GM21576 (cell line): ENCODE results near the gene FGF14.

ENCODE experiments used
- ATAC-seq: cut with Tn5 transposase; IDR thresholded peaks from one replicate; pipeline ENCODE4 v1.9.1; 2021; ENCODE audit warnings: mild to moderate bottlenecking, moderate library complexity; ENCODE audit not compliant: unreplicated experiment

Gene FGF14

DNA sequence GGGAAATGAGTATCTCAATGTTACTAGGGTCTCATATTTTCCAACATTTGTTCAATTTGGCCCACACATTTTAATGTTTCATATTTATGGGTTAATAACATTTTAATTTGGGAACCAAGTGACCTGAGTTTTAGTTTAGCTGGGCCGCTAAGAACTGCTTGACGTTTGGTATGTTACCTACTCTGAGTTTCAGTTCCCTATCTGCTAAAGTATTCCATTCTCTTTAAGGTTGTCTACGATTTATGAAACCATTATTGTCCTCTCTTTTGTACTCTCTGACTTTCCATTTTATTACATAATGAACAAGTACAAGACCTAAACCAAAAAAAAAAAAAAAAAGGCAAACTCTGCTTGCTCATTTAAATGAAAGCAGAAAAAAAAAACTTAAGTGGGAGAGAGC, 89.9 kb downstream of the FGF14 start:
- ATAC-seq = peak; percentile 89

DNA sequence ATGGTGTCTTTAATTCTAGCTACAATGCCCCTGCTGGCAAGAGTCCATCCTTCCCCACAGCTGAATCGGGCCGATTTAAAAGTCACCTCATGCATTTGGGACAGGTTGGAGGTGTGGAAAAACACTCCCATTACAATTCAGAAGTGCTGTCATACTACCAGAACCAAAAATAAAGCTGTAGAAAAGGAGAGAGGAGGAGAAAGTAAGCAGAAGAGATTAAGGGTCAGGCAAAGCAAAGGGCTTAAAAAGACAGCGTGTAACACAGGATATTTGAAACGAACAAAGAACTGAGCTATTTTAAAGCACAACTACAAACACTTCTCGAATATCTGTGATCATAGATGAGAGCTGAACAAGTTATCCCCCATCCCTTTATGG, 90.4 kb downstream of the FGF14 start:
- ATAC-seq = no peak

DNA sequence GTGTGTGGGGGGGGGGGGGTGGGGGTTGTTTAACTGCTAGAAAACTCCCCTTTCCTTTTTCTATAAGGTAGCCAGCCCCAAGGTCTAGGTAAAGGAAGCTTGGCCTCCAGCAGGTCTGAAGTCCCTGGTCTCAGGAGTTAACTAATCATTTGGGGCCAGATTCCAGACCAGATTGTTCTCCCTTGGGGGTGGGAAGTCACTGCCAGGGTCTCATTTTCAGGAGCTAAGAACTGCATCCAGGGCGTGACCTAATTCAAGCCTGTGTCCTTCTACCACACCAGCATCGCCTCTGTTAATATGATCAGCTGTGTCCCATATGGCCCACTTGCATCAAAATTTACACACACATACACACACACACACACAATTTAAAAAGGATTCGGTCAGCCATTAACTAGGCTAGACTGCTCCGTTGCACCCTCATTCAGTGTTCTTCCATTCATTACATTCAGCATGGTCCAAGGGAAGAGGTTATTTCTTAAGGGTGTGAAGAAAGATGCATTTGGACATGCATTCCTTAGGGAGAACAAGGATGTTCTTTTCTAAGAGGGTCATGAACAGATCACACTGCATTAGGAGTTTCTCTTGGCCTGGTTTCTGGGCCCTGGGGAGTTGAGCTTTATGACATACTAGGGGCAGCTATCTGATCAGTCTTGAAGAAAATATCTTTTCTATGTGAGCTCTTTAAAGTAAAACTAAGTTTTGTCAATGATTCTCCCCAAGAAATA, 91.0 kb downstream of the FGF14 start:
- ATAC-seq = no peak

DNA sequence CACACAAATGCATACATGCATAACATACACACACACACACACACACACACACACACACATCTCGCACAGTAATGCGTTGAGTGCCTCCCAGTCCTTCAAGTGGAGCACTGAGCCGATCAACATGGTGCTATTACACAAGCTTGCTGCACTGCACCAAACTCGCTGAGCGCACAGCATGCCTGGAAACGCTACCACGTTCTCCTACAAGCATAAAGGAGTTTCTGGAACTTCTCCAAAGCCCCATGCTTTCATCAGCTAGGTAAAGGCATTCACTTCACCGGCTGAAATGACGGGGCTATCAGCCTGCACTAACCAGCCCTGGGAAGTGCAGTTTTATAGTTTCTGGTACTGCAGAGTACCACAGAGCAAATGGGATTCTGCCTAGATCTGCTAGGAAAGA, 92.7 kb downstream of the FGF14 start:
- no peak for ATAC-seq

DNA sequence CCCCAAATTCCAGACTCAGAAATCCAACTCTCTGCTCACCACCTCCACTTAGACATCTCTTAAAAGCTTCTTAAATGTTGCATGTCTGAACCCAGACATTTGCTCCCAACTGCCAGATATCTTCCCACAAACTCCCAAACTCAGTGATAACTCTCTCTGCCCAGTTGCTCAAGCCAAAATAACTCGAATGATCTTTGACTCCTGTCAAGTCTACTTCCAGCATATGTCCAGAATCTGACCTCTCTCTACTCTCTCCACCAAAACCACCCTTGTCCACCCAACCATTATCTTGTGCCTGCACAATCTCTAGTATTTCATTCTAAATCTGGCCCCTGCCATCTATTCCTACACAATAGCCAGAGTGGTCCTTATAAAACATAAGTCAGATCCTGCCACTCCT, 99.3 kb downstream of the FGF14 start:
- no peak for ATAC-seq

DNA sequence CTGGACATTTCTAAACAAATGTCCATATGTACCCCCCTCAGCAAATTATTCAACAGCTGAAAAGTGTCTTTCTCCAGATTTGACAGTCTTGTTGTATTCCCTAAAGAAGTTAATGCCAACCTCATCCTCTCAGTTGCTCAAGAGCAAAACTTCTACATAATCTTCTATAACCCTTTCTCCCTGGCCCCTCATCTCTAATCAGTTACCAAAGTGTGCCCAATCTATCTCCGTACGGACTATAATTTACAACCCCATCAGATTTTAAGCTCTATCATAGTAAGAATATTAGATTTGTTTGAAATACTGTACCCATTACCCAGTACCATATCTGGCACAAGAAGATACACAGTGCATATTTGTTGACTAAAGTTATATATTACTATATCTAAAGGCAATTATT, 101.5 kb downstream of the FGF14 start:
- no peak for ATAC-seq

DNA sequence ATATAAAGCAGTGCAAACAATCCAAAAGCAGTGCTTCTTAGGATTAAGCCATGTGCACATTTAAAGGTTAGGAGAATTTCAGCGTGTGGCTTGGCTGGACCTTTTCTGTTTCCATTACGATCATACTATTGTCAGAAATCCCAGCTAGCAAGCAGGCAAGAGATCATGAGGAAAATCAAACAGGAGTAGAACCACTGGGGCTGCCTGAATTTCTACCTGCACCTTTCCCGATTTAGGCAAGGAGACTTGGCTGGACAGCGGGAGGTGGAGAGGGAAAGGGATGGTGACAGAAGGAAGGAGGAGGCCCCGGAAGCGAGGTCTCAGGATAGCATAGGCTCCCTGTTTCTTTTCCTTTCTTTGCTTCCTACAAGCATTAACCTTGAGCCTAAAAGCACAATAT, 102.5 kb downstream of the FGF14 start:
- ATAC-seq = no peak

DNA sequence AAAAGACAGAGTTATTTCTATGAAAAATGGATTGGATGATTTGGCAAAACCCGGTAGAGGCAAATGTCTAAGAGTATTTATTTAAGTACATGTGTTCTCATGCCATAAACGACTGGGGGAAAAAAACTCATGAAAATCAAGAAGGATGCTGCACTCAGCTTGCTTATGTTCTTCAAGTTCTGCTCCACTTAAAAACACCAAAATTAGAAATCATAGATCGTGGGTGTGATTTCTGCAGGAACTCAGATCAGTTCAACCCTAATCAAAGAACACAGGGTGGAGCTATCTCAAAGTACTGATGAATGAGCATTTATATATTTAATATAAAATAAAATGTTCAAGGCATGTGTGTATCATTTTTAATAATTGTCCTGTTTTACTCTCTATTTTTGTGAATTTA, 103.8 kb downstream of the FGF14 start:
- no peak for ATAC-seq

DNA sequence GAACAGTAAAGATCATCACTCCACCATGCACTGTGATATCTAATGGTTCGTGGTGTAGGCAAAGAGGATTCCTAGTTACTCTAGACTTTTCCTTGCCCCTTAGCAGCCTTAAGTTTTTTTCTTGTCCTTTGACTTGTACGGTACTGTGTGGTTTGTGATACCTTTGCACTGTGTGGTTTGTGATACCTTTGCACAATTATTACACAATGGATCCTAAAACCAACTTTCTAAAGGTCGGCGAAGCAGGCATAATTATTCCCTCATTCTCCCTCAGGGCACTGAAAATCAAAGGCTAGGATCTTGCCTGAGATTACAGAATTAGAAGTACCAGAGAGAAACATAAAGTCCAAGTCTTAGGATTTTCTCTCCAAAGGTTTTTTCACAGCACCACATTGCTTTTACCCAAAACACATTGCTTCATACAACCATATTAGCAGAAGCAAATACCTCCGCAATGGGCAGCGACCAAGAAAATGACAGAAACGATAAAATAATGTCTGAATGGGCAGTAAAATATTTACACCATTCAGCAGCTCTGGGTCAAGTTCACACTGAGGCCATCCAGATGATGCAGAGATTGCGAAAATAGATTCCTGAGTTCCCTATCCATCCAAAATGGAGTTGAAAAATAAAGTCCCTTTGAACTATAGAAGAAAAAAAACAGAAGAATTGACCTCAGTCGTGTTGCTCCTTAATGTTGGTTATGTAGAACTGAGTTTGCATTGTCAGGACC, 106.4 kb downstream of the FGF14 start:
- ATAC-seq = no peak

DNA sequence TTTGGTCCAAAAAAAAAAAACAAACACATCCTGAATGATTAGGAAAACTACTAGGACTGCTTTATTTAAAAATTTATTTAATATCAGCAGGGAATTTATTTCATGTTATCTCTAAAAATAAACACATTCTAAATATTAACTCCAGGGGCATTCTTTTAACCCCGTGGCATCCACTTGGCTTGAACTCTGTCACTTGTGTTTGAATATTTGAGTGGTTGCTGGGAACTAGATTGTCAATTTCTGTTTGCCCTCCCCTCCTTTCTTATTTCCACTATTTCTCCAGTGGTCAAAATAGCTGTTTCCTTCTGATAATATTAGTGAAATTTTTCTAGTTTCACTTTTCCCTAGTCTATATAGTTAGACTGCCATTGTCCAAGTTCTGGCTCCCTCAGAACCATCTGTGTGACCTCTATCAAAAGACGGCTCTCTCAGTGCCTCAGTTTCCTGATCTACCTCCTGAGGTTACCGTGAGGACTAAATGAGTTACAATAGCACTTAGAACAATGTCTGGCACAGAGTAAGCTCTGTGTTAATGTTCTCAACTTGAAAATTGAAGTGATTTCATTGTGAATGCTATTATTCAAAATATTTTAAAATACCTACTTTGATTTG, 107.3 kb downstream of the FGF14 start:
- no peak for ATAC-seq

DNA sequence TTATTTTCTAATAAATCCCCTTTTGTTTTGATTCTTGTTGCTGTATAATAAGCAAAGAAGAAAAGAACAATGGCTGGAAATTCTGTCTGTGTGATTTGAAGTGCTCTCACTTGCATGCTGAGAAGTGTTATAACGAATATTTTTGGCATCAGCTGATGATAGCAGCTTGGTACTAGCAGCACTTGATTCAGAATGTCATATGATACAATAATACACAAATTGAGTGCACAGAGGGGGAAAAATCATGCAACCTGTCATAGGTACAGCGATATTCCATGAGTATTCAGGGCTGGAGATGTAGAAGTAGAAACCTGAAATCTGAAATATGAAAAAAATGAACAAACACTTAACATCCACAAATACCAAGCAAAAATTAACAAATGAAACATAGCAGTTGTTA, 108.1 kb downstream of the FGF14 start:
- no peak for ATAC-seq

DNA sequence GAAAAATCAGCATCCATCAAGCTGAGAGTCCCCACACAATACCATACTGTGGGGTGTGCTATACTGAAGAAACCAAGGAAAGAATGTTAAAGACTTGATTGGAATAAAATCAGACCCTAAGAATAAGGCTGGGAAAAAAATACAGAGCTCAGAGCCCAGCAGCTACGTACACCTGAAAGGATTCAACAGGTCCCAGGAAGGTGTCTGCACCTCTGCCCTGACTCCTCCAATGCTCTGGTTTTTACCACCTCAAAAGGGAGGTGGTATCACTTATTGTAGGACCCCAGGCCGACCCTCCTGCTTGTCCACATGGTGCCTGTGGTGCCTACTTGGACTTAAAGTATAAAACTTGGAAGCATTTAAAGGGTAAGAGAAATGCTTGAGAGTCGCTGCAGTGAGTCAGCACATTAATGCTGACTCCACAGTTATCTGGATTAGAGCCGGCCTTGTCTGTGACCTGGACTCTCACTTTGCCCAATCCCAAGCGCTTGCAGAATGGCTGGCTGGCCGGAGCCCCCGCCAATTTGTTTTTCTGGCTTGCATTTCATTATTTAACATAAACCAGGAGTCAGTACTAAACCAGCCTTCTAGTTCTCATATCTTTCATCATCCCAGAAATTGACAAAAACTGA, 110.1 kb downstream of the FGF14 start:
- ATAC-seq = no peak

DNA sequence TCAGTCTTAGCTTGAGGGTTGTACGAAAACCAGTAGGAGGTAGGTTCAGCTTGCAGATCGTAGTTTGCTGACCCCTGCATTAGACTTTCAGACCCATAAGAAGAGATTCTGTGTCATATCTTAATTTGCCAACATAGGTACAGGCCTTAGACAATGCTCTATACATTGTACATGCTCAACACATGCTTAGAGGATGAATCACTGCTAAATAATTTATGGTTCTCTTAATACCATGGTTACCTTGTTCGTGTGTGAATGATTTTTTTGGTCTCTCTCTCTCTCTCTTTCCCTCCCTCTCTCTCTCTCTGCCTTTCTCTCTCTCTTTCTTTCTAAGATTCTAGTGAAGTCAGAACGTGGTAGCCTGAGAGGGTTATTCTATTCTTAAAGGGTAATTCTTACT, 112.2 kb downstream of the FGF14 start:
- no peak for ATAC-seq

DNA sequence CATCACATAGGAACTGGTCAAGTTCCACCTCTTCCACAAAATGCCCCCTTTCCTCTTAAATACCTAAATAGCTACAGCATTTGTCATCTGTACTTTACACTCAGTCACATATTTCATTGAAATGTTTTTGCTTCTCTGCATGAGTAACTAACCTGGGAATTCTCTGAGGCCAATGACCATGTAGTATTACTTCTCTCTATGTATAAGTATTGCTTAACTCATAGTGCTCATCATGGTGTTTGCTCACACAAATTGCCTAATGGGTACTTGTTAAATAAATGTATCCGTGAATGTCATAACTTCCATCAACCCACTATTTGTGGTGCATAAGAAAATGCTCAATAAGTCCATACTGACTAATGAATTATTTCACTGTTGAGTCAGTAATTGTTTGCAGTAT, 115.5 kb downstream of the FGF14 start:
- ATAC-seq = no peak

DNA sequence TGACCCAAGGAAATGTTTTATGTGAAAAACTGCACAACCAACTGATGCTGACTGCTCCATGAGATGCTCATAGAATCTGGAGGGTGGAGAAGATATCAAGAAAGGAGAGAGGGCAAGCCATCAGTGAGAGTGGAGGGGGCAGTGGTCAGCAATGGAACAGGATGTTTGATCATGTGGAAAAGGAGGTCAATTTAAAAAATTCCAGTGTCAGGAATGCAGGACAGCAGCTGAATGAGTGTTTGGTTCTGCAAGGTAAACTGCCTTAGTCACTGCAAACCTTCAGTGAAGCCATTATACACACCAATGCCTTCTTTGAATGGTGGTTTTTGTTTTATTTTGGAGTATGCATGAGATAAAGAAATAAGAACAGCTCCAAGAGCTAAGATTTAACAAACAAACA, 121.5 kb downstream of the FGF14 start:
- no peak for ATAC-seq

DNA sequence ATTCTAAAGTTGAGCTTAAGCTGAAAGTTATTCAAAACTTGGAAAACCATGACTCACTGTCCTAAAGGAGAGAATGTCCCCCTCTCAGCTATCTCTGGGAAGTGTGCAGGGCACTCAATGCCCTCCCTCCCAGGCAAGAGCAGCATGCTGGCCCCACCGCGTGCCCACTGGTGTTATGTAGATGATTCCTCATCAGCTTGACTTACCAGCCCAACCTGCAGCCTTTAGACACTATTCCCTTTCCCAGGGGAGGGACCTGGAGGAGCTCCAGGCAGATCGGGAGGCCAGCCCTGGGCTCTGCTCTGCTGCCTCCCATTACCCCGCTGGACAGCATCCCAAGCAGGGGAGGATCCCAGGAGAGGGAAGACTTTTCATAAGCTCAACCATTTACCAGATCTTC, 124.6 kb downstream of the FGF14 start:
- ATAC-seq = no peak

DNA sequence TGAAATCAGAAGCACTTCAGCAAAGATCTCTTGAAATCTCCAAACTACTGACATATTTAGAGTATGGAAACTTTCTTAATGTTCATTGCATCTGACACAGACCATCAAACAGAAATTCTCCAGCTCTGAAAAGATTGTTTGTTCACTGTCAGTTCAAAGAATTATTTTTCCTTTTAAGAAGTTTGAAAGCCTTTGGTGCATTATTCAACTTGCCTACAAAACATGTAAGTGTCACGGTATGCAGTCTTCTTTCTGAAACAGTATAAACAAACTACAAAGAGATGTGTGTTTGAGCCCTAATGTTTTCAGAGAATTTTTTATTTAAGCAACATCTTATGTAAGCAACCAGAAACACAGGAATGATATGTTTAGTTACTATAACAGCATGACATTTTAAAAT, 125.4 kb downstream of the FGF14 start:
- no peak for ATAC-seq

DNA sequence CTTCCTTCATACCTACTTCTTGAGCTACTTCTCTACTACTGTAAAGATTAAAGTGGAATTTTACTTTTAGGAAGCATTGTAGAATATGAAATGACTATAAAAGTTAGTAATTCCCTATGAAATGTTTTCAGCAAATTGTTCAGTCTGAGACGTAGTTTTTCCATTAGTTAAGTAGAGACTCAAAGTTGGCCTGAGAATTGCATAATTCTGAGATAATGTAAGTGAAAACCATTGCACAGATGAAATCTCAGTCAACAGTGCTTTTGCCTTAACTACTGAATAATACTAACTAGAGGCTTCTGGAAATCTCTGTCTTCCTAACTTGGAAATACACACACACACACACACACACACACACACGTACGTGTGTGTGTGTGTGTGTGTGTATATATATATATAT, 125.9 kb downstream of the FGF14 start:
- no peak for ATAC-seq

DNA sequence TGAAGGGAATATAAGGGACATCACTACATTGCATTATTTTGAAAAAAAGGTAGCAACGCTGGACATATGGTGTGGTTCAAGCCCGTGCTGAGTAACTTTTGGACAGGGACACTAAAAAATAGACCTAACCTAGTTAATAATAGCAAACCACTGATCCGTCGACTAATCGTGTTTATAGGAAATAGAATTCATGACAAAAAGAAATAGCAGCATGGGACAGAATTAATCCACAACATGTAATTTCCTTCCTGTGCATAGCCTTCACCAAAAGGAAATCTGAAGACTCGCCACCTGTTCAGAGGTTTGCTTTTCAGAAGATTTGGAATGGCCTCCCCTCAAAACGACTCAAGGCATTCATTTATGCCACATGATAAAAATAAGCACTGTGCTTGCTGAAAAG, 128.7 kb downstream of the FGF14 start:
- no peak for ATAC-seq

DNA sequence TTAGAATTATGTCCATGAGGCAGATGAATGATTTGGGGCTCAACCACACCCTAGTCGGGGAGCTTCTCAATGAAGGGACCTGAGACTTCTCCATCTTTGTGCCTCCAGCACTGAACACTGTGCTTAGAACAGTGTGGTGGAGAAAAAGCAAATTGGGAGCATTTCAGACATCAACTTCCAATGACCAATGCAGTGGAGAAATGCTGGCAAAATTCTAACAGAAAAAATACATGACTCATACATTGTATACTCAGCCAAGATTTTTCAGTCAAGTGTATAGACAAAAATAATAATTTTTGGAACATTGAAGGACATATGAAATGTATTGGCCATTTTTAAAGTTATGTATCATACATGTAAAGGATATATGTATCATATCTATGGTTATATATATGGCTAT, 134.7 kb downstream of the FGF14 start:
- no peak for ATAC-seq

DNA sequence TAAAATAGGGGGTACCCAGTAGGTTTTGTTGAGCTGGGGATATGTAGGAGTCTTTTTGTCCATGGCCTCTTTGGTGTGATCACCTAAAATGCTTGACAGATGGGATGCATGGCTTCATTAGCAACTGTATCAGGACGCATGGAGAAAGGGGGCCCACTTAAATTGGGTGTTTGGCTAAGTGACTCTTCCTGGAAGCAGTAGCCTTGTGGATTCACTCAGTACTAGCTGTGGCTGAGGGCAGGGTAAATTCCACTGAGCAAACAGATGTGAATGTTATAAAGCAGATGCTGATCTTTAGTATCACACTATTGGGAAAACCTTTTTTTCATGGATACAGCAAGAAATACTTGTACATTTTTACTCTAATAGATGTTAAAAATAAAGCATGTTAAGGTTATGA, 140.0 kb downstream of the FGF14 start:
- ATAC-seq = no peak

DNA sequence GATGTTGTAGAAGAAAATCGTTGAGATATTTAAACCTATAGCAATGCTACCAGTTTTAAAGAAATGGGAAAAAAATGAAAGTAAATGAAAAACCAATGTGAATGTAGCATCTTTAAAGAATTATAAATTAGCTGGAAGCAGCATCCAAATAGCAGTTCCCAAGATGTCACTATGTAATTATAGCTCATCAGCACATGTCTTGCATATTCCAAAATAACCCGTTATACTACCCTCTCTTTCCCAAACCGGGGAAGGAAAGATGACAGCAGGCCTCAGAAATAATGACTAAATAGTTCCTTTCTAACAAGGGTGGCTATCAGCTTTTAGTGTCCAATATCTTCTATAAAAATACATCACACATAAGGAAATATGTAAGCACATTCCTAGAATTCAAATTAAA, 140.5 kb downstream of the FGF14 start:
- ATAC-seq = no peak
